LNCAP (cell line): ENCODE data around the gene PCNP.

Source experiments
- TF ChIP-seq, protein P1 (sequence below): fragments of 450-650 bp; IDR thresholded peaks from 2 replicates; pipeline ENCODE4 v1.5.1; 2017; ENCODE audit warnings: mild to moderate bottlenecking

Gene PCNP

DNA sequence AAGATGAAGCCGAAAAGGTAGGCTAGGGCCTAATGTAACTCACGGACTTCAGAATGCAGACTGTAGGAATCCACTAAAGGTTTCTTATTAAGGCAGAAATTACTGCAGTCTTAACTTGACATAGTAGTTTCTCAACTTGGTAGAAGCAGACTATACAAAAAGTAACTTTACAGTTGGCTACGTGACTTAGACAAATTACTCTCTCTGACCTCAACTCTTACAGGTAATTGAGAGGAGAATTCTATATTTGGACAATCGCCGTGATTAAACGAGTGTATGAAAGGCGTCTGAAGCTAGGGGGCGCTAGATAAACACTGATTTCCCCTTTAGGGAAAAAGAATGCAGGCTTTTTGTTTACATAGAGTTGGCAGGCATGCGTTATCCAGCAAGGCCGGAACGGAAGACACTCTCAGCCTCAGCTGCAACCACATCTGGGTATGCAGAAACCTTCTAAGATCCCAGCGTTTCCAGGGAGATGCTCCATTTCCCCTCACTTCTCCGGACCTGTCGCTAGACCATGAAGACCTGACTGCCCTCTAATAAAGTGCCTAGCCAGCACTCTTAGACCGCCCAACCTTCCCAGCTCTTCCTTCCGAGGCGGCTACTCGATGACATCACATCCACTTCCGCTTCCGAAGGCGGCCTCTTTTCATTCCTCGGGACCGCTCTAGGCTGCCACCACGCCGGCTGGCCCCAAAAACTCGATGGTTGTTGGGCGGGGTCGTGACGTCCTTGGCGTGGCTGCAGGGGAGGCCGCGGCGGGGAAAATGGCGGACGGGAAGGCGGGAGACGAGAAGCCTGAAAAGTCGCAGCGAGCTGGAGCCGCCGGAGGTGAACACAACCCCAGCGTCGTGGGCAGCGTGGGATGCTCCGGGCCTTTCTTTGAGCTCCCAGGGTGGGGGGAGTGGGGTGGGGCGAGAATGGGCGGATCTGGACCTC lies at the start of gene PCNP:
TSS of gene PCNP (plus strand) at position 732 of the 939 bp plus-strand sequence. CDS start at position 768, 36 bp downstream.
- TF ChIP-seq, protein P1, sequence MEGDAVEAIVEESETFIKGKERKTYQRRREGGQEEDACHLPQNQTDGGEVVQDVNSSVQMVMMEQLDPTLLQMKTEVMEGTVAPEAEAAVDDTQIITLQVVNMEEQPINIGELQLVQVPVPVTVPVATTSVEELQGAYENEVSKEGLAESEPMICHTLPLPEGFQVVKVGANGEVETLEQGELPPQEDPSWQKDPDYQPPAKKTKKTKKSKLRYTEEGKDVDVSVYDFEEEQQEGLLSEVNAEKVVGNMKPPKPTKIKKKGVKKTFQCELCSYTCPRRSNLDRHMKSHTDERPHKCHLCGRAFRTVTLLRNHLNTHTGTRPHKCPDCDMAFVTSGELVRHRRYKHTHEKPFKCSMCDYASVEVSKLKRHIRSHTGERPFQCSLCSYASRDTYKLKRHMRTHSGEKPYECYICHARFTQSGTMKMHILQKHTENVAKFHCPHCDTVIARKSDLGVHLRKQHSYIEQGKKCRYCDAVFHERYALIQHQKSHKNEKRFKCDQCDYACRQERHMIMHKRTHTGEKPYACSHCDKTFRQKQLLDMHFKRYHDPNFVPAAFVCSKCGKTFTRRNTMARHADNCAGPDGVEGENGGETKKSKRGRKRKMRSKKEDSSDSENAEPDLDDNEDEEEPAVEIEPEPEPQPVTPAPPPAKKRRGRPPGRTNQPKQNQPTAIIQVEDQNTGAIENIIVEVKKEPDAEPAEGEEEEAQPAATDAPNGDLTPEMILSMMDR = peak; percentile 82

GRCh38 chr3:101527441-101527840 lies 46.5 kb upstream of the PCNP start:
- TF ChIP-seq, protein P1 = no peak

GRCh38 chr3:101527906-101528305 lies 46.1 kb upstream of the PCNP start:
- TF ChIP-seq, protein P1 = no peak

DNA sequence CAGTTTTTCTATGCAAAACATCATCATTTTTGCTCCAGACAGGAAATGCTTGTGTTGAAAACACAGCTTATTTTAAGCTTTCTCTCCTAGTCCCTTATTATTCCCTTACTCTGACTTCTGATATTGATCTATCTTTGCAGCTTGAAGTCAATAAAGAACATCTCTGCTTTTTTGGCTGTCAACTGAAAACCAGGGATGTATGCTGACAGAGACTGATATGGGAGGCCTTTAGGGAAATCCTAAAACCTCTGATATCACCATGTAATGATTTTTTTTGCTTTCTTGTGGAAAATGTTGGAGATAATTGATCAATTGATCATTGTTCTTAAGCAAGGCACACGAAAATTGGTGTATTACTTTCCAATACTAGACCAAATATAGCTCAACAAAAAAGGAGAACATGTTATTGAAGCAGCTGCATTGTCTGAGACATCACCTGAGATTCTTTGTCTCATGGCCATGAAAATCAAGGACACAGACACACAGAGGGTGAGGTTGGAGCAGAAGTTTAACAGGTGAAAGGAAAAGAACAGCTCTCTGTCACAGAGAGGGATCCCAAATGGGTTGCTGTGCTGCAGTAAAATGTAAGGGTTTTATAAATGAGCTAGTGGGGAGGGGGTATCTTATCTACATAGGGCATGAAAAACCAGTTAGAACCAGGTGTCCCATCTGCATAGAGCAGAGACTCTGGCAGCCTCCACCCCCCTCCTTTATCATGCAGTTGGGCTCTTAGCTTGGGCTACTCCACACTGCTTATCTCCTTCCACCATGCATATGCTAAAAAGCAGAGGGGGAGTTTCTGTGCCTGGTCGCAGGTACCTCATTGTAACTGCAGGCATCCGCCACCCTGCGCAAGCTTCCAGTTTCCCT lies 43.9 kb upstream of the PCNP start:
- TF ChIP-seq, protein P1 = no peak

- TF ChIP-seq, protein P1 = no peak
These were observed 43.3 kb upstream of the PCNP start for GRCh38 chr3:101530686-101531047.

DNA sequence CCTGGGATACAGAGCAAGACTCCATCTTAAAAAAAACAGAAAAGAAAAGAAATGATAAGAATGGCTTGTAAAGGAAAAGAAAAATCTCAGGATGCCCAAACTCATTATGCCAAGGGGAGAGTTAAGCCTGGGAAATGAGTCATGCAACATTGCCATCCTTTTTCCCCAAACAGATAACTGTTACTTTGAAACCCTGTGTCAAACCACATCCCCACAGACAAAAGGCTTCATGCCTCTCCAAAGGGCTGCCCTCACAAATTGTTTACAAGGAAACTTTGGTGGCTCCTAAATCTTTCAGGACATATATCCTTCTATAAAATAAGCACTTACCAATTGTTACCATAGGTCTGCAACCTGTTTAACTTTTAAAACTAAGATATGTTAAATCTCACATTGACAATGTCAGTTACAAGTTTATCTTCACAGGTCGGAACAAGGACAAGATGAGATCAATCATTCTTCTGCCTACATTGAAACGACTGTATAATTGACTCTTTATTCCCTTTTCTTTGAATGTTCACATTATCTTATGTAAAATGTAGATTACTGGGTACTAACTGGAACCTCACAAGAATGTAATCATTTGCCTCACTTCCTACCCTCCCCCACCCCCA lies 42.4 kb upstream of the PCNP start:
- TF ChIP-seq, protein P1 = no peak
